HG03097 (cell line): ENCODE results near the gene HAUS3.
"Not testable (repeated sequence)": the region's sequence is repeated elsewhere in the genome, so short reads cannot be mapped to it uniquely, and the experiment has no call there.

Experiments used
- ATAC-seq: cut with Tn5 transposase; IDR thresholded peaks from one replicate; pipeline ENCODE4 v1.9.1; 2021; ENCODE audit not compliant: unreplicated experiment, low FRiP score

HAUS3 gene

GRCh38 chr4:2275546-2276251, 33.8 kb upstream of the HAUS3 start:
- no peak for ATAC-seq

- ATAC-seq = not testable (repeated sequence)
Observed at GRCh38 chr4:2275044-2275397, 33.1 kb upstream of the HAUS3 start.

GRCh38 chr4:2274320-2275043, 32.6 kb upstream of the HAUS3 start:
- no peak for ATAC-seq

- no peak for ATAC-seq
Observed at GRCh38 chr4:2273657-2274319, 31.9 kb upstream of the HAUS3 start.

GRCh38 chr4:2273221-2273620, 31.3 kb upstream of the HAUS3 start:
- no peak for ATAC-seq

- no peak for ATAC-seq
Observed at GRCh38 chr4:2272828-2273120, 30.9 kb upstream of the HAUS3 start.

GRCh38 chr4:2272026-2272827, 30.3 kb upstream of the HAUS3 start:
- no peak for ATAC-seq

- ATAC-seq = no peak
Observed at GRCh38 chr4:2271279-2272025, 29.5 kb upstream of the HAUS3 start.

GRCh38 chr4:2270341-2271165, 28.6 kb upstream of the HAUS3 start:
- ATAC-seq = no peak

- ATAC-seq = no peak
Observed at GRCh38 chr4:2269618-2270163, 27.8 kb upstream of the HAUS3 start.

- ATAC-seq = no peak
Observed at GRCh38 chr4:2269206-2269531, 27.2 kb upstream of the HAUS3 start.

- ATAC-seq = no peak
Observed at GRCh38 chr4:2268357-2269205, 26.7 kb upstream of the HAUS3 start.

GRCh38 chr4:2267841-2268240, 25.9 kb upstream of the HAUS3 start:
- no peak for ATAC-seq

- no peak for ATAC-seq
Observed at GRCh38 chr4:2267320-2267811, 25.4 kb upstream of the HAUS3 start.

- ATAC-seq = no peak
Observed at GRCh38 chr4:2266821-2267220, 24.9 kb upstream of the HAUS3 start.

- ATAC-seq = no peak
Observed at GRCh38 chr4:2266181-2266580, 24.3 kb upstream of the HAUS3 start.

- ATAC-seq = no peak
Observed at GRCh38 chr4:2265113-2266110, 23.5 kb upstream of the HAUS3 start.
